ENCODE data around the gene RASGRP3.

The RASGRP3 gene

DNA sequence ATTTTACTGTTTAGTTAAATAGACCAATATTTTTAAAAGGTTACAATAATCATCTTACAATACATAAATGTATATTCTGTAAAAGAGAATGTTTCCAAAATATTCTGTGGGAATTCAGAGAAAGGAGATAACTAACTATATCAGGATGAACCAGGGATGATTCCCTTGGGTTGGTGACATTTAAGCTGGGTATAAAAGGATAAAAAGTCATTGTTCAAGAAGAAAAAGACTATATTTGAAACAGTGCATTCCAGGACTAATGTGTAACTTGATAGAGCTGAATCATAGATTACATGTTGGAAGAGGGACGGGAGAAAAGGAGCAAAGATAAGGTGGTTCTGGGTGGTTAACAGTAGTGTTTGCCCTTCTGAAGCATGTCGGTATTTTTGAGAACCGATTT lies 10.1 kb downstream of the RASGRP3 start:
- no peak overlapping the region for H3K27ac ChIP-seq
- TF ChIP-seq, protein P1, sequence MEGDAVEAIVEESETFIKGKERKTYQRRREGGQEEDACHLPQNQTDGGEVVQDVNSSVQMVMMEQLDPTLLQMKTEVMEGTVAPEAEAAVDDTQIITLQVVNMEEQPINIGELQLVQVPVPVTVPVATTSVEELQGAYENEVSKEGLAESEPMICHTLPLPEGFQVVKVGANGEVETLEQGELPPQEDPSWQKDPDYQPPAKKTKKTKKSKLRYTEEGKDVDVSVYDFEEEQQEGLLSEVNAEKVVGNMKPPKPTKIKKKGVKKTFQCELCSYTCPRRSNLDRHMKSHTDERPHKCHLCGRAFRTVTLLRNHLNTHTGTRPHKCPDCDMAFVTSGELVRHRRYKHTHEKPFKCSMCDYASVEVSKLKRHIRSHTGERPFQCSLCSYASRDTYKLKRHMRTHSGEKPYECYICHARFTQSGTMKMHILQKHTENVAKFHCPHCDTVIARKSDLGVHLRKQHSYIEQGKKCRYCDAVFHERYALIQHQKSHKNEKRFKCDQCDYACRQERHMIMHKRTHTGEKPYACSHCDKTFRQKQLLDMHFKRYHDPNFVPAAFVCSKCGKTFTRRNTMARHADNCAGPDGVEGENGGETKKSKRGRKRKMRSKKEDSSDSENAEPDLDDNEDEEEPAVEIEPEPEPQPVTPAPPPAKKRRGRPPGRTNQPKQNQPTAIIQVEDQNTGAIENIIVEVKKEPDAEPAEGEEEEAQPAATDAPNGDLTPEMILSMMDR (IDR thresholded peaks at IDR 0.05), result no peak
- TF ChIP-seq ZFX (IDR thresholded peaks at IDR 0.05; ENCODE audit: borderline replicate concordance), result no peak

DNA sequence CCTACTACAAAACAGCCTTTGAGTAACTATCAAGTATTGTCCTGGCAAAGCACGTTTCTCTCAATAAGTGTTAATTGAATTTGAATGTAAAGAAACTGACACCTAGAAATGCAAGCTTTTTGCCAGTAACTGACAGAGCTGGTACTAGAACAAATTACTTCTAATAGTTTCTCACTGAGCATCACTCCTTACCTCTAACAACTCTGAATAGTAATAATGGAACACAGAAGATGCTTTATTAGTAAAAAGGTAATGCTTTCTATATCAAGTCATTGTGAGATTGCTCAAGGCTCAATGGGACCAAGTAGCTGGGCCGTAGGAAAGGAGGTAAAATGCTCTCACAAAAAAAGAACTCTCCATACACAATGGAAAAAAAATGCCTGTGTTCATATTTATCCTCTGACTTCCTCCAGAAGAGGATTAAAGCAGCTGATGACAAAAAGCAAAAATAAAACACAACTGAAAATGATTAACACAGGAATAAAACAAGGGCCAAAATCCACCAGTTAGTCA lies 11.8 kb downstream of the RASGRP3 start:
- no peak overlapping the region for H3K27ac ChIP-seq
- TF ChIP-seq ZFX (IDR thresholded peaks at IDR 0.05; ENCODE audit: borderline replicate concordance), result no peak
- TF ChIP-seq, protein P1 (IDR thresholded peaks at IDR 0.05), result no peak

GRCh38 chr2:33488715-33489540 lies 12.5 kb downstream of the RASGRP3 start:
- no peak overlapping the region for H3K27ac ChIP-seq
- TF ChIP-seq, protein P1 (IDR thresholded peaks at IDR 0.05), result no peak
- TF ChIP-seq ZFX (IDR thresholded peaks at IDR 0.05; ENCODE audit: borderline replicate concordance), result no peak

DNA sequence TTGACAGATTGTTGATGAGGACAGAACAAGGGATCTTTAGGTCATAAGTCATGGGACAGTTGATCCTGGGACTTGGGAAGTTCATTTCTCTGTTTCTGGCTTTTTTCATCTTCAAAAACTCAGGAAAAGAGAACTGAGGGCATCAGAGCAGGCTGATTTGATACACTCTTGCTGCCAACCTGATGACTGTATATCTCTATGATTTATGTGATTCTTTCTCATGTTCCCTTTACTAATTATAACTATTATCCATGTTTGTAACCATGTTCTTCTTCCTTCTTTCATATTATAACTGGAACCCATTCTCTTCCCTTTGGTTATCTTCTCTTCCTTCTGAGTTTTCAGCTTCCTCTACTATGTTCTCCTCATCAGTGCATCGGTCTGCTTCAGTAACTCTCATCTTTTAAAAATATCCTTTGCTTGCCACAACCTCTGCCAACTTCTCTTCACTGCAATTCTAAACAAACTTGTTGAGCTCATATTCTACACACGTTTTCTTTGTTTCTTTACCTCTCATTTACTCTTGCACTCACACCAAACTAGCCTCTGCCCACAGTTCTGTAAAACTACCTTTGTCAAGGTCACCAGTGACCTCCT lies 13.5 kb downstream of the RASGRP3 start:
- H3K27ac ChIP-seq, result no peak overlapping the region
- TF ChIP-seq ZFX (IDR thresholded peaks at IDR 0.05; ENCODE audit: borderline replicate concordance), result no peak
- TF ChIP-seq, protein P1 (IDR thresholded peaks at IDR 0.05), result no peak

GRCh38 chr2:33491441-33492084 lies 15.1 kb downstream of the RASGRP3 start:
- no peak for TF ChIP-seq ZFX (IDR thresholded peaks at IDR 0.05; ENCODE audit: borderline replicate concordance)
- TF ChIP-seq, protein P1 (IDR thresholded peaks at IDR 0.05), result no peak
- H3K27ac ChIP-seq, result no peak overlapping the region

DNA sequence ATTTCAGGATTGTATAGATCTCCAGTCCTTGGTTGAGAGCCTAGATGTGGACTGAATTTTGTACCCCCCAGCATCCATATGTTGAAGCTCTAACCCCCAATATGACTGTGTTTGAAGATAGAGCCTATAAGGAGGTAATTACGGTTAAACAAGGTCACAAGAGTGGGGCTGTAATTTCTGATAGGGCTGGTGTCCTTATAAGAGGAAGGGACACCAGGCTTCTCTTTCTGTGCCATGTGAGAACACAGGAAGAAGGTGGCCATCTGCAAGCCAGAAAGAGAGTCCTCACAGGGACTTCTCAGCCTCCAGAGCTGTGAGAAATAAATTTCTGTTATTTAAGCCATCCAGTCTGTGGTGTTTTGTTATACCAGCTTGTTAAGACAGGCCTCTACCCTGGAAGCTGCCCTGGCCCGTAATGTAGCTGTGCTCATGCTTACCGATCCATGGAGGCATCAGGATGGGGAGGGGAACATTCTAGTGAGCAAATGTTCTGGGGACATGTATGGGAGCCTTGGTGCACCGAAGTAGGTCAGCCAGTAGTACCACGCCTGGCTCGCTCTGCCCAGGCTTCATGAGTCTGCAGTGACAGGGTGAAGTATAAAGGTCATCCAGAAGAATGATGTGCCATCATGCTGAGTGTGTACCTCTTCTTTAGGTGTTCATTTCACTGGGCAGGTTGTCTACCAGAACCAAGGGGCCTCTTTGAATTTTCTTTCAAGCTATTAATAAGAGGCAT lies 16.1 kb downstream of the RASGRP3 start:
- no peak for TF ChIP-seq ZFX (IDR thresholded peaks at IDR 0.05; ENCODE audit: borderline replicate concordance)
- TF ChIP-seq, protein P1 (IDR thresholded peaks at IDR 0.05), result no peak
- H3K27ac ChIP-seq, result no peak overlapping the region
